Femur (tissue), 1 donor: ENCODE data around the gene DVL2.

Source experiments
- DNase-seq: peaks from one replicate; pipeline ENCODE4 v3.0.0-alpha.2; 2017

Gene DVL2

DNA sequence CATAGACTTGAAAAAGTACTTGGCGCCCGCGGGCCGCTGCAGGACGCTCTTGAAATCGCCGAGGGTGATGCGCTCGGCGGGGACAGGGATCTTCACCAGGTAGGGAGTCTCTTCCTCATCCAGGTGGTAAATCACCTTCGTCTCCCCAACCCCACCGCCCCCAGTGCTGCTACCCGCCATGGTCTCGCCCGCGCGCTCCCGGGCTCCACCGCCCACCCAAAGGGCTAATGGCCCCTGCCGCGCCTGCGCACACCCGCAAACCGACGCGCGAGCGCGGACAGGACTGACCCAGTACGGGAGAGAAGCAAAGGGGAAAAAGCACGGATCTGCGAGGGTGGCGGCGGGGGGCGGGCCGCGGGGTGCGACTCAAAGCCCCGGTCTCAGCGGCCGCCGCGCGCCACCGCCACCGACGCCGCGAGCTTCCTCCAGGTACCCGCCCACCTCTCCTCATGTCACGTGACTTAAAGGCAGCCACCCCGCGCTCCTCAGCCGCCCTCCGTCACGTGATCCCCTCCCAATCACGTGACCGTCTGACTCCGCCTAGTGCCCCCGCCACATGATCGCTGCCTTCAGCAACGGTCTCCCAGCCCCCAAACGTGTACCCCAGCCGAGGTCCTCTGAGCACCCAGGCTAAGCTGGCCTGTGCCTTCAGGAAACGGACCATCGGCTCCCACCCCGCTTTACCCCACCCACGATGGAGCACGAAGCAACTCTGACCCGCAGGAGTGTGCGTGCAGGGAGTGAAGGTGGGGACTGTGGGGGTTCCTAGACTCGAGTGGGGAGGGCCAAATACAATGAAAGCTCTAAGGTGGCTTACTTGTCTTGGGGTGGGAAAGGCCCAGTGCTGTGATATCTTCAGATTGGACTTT, at the start of gene DVL2:
DVL2 (minus strand) TSS at position 435 of the 869 bp plus-strand sequence; CDS start at position 180, 255 bp downstream.
- DNase-seq: peak; percentile 97

DNA sequence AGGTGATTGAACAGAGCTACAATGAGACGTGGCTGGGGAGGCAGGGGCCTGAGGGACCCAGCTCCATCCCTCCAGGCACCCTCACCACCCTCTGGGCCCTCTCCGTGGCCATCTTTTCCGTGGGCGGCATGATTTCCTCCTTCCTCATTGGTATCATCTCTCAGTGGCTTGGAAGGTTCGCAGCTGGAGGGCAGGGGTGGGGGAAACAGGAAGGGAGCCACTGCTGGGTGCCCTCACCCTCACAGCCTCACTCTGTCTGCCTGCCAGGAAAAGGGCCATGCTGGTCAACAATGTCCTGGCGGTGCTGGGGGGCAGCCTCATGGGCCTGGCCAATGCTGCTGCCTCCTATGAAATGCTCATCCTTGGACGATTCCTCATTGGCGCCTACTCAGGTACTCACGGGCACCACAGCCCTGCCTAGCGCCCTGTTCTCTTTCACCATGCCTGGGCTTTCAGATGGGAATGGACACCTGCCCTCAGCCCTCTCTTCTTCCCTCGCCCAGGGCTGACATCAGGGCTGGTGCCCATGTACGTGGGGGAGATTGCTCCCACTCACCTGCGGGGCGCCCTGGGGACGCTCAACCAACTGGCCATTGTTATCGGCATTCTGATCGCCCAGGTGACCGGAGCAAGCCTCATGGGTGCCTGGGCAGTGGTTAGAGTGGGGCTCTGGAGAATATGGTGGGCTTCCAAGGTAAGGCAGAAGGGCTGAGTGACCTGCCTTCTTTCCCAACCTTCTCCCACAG, 49.3 kb upstream of the DVL2 start:
- no peak for DNase-seq

DNA sequence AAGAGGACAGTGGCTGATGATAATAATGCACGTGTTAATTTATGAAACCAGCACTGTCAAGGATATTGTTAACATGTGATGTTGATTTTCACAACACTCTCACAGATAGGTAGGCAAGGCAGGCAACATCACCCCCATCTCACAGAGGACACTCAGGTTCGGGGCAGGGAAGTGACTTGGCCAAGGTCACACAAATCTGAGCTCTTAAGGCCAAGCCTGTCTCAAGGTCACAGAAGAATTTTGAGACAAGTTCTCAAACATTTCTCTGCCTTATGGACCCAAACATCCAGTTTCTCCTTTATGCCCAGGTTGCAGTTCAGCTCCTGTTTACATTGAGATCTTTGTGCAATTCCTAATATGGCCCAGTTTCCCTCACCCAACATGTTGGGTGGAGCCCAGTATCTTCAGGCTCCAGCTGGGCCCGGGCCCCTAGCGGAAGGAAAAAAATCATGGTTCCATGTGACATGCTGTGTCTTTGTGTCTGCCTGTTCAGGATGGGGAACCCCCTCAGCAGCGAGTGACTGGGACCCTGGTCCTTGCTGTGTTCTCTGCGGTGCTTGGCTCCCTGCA, 48.5 kb upstream of the DVL2 start:
- no peak for DNase-seq

DNA sequence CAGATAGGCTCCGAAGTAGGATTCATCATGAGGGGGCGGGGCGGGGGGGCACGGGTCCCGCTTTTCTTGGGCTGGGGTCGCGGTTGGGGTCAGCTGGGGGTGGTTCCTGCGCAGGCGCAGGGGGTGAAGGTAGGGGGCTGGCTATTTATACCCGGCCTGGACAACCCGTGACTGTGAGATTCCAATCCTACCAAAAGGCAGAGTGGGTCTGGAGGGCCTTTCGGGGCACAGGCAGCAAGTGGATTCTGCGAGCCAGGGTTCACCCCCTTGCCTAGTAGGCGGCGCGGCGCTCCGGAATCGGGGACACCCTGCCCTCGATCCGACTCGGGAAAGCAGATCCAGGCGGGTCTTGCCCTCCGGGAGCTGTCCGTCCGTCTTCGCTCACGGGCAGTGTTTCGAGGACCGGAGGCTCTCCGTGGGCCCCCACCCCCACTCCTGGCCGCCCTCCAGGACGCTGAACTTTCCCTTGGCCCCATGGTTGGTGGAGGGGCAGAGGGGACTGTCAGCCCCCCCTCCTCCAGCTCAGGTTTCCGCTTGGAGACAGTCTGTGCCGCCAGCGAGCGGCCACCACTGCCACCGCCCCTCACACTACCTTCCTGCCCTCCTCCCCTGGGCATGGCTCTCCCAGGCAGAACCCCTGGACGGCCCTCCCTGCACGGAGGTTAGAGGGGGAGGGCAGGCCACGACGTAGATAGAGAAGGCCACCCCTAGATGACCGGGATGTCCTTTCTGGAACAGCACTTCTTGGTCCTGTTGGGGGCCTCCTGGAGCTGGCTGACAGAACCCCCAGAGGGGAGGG, 47.8 kb upstream of the DVL2 start:
- DNase-seq: peak; percentile 64

DNA sequence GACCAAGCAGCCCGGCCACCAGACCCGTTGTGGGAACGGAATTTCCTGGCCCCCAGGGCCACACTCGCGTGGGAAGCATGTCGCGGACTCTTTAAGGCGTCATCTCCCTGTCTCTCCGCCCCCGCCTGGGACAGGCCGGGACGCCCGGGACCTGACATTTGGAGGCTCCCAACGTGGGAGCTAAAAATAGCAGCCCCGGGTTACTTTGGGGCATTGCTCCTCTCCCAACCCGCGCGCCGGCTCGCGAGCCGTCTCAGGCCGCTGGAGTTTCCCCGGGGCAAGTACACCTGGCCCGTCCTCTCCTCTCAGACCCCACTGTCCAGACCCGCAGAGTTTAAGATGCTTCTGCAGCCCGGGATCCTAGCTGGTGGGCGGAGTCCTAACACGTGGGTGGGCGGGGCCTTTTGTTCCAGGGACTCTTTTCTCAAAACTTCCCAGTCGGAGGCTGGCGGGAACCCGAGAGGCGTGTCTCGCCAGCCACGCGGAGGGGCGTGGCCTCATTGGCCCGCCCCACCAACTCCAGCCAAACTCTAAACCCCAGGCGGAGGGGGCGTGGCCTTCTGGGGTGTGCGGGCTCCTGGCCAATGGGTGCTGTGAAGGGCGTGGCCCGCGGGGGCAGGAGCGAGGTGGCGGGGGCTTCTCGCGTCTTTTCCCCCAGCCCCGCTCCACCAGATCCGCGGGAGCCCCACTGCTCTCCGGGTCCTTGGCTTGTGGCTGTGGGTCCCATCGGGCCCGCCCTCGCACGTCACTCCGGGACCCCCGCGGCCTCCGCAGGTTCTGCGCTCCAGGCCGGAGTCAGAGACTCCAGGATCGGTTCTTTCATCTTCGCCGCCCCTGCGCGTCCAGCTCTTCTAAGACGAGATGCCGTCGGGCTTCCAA, 47.0 kb upstream of the DVL2 start, which contains the start of gene SLC2A4:
SLC2A4 (plus strand) TSS at position 645 of the 879 bp plus-strand sequence; CDS start at position 862, 217 bp downstream.
- DNase-seq: peak; percentile 93

DNA sequence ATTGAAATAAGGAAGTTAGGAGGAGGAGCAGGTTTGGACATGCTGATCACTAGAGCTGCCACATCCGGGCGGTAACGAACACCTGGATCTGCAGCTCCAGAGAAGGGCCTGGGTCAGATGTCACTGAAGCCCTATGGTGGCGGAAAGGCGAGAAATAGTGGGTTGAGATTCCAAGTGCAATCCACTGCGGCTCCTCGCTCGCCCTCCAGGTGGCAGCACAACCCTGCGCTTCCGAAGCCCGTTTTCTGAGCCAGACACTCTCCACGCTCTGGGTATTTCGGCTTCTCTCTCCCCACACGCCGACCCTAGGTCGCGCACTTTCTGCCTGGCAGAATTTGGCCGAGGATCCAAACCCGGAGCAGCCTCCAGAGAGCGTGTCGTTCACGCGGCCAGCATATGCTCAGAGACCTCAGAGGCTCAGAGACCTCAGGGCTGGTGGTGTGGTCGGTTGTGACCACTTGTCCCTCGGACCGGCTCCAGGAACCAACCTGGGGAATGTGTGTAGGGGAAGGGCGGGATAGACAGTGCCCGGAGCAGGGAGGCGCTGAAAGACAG, 46.3 kb upstream of the DVL2 start:
- DNase-seq: peak; percentile 87

DNA sequence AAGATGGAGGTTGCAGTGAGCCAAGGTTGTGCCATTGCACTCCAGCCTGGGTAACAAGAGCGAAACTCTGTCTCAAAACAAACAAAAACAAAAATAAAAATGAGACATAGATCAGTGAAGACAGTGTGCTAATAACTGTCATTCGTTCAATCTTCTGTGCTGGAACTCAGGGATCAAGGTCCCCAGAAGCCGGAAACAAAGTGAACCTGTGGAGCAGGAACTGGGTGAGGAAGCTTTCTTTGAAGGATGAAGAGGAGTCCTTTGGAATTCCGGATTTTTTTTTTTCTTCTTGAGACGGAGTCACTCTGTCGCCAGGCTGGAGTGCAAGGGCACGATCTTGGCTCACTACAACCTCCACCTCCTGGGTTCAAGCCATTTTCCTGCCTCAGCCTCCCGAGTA, 45.1 kb upstream of the DVL2 start:
- no peak for DNase-seq

DNA sequence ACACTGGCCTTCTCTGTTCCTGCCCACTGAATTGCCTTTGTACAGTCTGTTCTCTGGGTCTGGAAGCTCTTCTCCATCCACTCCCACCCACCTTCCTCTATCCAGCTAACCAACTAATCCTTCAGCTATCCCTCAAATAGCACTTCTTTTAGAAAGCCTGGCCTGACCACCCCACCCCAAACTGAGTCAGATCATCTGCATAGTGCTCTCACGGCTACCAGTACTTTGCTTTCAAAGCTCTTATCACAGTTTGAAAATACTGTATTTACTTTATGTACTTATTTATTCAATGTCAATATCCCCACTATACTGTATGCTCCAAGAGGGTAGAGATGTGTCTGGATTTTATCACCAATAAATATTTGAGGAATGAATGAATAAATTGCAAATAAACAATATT, 32.5 kb upstream of the DVL2 start:
- DNase-seq: no peak

DNA sequence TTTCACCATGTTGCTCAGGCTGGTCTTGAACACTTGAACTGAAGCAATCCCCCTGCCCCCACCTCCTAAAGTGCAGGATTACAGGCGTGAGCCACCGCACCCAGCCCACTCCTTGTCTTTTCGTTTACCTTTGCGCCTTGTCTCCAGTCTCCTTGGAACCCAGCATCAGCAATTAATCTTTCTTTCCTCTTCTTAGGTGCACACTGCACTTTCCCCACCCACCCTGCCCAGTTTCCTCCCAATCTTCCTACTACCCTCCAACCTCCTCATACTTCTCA, 29.4 kb upstream of the DVL2 start:
- DNase-seq: no peak

DNA sequence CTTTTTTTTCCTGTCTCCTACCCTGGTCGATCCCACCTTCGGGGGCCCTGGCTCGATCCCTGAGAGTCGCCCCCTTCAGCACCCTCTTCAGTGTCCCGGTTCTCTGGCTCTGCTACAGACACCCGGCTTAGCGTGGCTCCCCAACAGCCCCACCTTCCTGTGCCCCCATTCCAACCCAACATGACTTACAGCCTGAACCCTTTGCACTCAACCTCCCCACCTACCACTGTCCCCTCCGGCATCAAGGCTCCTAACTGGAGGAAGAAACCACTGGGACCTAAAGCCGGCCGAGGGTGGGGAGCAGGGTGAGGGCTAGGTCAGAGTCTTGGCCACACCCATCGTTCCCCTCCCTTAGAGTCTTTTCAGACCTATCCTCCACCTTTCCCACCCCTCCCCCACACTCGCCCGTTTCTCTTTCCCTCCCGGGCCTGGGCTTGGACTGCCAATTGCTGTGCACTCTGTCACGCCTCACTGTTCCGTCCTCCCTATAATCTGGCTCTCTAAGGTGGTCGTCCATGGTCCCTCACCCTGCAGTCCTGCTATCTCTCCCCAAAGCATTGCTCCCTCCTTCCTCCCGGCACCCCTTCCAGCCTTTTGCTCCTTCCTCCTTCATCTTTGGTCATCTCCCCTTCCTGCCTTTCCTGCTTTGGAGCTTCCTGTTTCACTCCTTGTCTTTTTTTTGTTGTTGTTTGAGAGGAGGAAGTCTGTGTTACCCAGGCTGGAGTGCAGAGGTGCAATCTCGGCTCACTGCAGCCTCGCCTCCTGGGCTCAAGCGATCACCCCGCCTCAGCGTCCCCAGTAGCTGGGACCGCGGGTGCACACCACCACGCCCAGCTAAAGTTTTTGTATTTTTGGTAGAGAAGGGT, 28.9 kb upstream of the DVL2 start:
- DNase-seq: peak; percentile 32

DNA sequence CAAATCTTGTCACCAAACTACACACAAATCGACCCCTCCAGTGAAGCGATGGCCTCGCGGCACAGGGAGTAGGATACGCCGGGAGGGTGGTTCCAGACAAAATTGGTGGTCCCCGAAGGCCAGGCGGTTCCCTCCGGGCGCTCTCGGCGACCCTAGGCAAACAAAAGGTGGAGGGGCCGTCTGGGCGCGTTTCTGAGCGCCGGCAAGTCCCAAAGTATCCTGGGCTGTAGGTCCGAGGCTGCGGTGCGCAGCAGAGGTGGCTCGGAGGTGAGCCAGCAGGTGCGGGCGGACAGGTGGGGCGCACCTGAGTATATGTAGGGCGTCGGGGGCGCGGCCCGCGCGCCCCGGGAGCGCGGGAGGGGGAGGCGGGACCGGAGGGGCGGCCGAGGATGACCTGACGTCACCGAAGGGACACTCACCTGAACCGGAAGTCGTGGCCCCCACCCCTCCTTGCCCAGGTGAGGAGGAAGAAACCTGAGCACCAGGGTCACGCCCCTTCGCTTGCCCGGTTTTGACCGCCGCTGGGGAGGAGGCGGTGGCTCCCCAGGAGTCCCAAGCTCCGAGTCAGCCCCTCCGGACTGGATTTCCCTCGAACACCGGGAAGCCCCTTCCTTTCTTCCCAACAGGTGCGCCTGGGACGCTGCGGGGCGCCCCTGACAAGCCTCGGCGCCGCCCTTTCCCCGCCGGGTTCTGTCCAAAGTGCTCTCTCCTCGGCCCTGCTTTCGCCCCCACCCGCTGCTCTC, 28.0 kb upstream of the DVL2 start, which contains the start of gene CLDN7:
CLDN7 (minus strand) TSS at position 287 of the 743 bp plus-strand sequence. CDS start 435 bp downstream, outside the sequence.
- no peak for DNase-seq

DNA sequence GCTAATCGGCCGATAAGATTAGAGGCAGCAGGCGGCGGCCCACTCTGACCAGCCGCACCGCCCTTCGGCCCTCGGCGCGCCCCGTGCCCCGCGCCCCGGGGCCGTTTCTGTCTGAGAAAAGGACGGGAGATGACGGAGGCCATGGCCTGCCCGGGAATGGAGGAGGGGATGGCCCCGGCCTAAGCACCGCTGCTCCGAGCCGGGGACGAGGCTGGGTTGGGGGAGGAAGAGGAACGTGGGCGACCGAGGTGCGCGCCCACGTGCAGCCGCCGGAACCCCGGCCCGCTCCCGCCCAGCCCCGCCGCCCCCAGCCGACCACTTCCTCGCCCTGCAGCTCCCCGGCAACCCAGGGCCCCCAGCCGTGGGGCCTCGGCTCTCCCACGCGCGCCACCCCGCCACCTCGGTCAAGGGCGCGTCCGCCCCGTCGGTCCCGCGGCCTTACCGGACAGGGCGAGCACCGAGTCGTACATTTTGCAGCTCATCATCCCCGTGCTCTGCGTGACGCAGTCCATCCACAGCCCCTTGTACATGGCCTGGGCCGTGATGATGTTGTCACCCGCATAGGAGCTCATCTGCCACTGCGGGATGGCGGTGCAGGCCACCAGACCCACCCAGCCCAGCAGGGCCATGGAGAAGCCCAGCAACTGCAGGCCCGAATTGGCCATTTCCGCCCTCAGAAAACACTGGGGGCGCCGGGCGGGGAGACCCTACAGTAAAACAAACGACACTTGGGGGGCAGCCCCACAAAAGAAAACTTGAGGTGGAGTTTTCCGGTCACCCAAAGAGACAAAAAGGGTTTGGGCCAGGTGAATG, 27.3 kb upstream of the DVL2 start:
- DNase-seq: peak; percentile 22

DNA sequence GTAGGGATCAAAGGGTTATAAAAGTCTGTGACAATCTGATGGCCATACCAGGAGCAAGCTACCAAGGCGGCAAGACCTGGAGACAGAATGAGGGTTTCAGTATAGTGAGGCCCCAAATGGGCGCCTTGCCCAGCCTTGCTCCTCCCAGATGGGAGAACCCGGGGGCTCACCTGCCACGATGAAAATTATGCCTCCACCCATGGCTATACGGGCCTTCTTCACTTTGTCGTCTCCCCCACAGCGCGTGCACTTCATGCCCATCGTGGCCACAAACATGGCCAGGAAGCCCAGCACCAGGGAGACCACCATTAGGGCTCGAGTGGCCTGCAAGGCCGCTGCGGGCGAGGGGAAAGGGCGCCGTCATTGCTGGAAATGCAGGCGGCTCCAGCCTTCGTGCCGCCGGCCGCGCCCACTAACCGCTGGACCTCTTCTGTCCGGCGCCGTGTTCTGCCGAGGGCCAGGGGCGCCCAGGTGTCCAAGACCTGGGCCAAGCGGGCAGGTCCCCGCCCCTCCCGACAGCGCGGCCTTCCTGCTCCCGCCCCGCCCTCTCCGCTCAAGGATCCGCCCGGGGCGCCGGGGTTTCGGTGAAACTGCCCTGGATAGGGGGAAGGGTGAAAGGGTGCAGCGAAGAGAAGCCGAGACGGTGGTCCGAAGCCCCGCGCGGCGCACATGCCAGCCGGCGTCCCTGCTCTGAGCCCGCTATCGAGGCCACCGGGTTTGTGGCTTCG, 26.5 kb upstream of the DVL2 start:
- peak; percentile 34 for DNase-seq

DNA sequence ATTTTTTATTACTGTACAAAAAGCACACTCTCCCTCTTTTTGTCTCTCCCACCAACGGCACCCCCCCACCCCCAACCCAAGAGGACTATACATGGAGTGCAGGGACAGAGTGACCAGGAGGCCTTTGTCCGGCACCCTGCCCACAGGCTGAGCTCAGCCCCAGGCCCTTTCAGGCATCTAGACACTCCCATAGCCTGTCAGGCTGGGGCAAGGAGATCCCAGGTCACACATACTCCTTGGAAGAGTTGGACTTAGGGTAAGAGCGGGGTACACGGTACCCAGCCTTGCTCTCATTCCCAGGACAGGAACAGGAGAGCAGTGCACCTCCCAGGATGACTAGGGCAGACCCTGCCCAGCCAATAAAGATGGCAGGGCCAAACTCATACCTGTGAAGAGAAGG, 25.8 kb upstream of the DVL2 start:
- DNase-seq: no peak

DNA sequence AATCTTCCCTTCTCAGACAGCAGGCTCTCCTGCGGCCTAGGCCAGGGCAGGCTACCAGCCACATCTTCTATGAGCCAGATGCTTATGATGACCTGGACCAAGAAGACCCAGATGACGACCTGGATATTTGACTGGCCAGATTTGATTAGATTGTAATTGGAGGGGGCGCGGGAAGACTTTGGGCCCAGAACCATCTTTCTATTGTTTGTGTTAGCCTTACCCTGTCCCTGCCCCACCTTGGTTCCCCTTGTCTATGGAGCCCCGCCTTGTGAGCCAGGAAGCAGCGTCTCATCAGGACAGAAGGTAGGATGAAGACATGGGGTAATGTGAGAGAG, 25.2 kb upstream of the DVL2 start:
- no peak for DNase-seq

DNA sequence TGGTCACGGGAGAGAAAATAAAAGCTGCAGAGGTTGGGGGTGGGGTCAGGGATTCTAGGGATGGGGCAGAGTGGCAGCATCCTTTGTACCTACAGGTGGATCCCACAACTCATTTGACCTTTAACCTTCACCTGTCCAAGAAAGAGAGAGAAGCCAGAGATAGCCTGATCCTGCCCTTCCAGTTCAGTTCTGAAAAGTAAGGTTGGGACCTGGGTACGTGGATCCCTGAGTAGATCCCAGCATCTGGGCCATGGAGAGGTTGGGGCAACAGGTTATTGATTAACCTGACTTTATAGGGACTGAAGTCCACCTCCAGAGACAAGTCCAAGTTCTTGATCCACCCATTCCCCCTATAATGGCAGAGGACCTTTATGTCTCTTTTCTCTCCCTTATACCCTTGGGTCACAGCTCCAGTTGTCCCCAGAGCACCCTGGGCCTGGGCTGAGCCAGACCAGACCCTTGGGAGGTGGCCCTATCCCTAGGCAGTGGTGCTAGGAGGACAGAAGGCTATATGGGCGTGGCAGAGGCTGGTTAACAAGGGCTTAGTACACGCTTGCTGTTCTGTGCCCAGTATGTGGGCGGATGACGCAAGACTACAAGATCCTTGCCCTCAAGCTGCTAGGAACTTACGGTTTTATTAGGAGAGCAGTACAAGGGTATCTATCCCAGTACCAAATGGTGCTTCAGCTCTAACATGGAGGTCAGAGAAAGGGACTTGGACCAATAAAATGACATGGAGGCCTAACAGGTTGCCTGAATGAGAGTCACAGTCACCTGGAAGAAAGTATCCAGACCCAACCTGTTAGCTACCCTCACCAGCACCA, 24.6 kb upstream of the DVL2 start:
- no peak for DNase-seq

DNA sequence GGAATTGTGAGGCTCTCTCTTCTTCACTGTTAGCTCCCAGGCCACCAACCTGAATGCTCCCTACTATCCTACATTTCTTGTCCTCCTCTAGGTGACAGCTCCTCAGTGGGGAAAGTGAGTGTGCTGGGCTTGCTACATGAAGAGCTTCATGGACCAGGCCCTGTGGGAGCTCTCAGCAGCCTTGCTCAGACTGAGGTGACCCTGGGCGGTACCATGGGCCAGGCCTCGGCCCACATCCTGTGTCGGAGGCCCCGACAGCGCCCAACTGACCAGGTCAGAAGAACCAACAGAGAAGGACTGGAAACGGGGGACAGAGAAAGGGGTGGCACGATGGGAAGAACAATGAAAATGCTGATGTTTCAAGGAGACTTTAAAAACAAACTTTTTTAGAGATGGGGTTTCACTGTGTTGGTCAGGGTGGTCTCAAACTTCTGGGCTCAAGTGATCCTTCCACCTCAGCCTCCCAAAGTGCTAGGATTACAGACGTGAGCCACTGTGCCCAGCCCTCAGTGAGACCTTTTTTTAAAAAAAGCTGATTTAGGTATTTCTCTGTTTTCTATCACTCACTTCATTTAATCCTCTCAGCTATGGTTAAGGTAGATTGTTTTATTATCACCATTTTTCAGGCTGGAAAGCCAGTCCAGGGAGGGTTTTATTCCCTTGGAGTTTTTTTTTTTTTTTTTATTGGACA, 22.6 kb upstream of the DVL2 start:
- no peak for DNase-seq
